Vagina (tissue), 2 donors: ENCODE data around the gene PTMA. TPM values are rescaled to one million over a fixed set of nuclear protein-coding genes. Genes with fewer than 3 reads are reported as not detected.

ENCODE experiments used
- DNase-seq, 2 donors: peaks; one replicate each; pipeline ENCODE4 v3.0.0-alpha.2; 2017; ENCODE audit errors: extremely low spot score in 2 of 2
- H3K27ac ChIP-seq: fragments of 200-600 bp; sonication (generic); one replicate; pipeline ENCODE4 v1.5.1; 2019
- H3K27me3 ChIP-seq: fragments of 200-600 bp; sonication (generic); one replicate; pipeline ENCODE4 v1.5.1; 2019
- H3K36me3 ChIP-seq, 2 donors: fragments of 200-600 bp; sonication (generic); one replicate each; pipeline ENCODE4 v1.5.1; 2017 to 2019
- H3K4me1 ChIP-seq: fragments of 200-600 bp; sonication (generic); one replicate; pipeline ENCODE4 v1.5.1; 2019
- H3K4me3 ChIP-seq, 2 donors: fragments of 200-600 bp; sonication (generic); 1 replicate in 1 of 2; 2 replicates in 1 of 2; pipeline ENCODE4 v1.5.1; 2016 to 2019
- H3K9me3 ChIP-seq: fragments of 200-600 bp; sonication (generic); one replicate; pipeline ENCODE4 v1.5.1; 2019
- POLR2A ChIP-seq, 2 donors: fragments of 450-650 bp; IDR thresholded peaks; one replicate each; pipeline ENCODE4 v1.6.1; 2017; ENCODE audit warnings: antibody characterized with exemption in 2 of 2, mild to moderate bottlenecking in 2 of 2, moderate library complexity in 2 of 2
- POLR2AphosphoS5 ChIP-seq, 2 donors: sonication (generic); formaldehyde crosslinking; IDR thresholded peaks; one replicate each; pipeline ENCODE4 v1.9.0; 2017; ENCODE audit warnings: antibody characterized with exemption in 2 of 2, mild to moderate bottlenecking in 2 of 2, low read depth in 1 of 2; ENCODE audit not compliant: insufficient read depth in 1 of 2
- intact Hi-C: fragments of 100-400 bp; cut with DNase I; formaldehyde crosslinking; loops from one replicate; pipeline ENCODE4 v1.15.1; 2023
- total RNA-seq: library from RNA; depleted of rRNA; stranded (reverse); fragments of >200 nt; gene quantifications from one replicate; pipeline ENCODE4 v1.2.3, GENCODE V29; 2016
- TF ChIP-seq, protein P1 (sequence below), 3 experiments: fragments of 450-650 bp in 2 of 3; fragments of 200-600 bp in 1 of 3; sonication (generic) in 1 of 3; IDR thresholded peaks; one replicate each; pipeline ENCODE4 v1.5.1; 2017 to 2019; ENCODE audit warnings: antibody characterized with exemption in 3 of 3, mild to moderate bottlenecking in 2 of 3, moderate library complexity in 2 of 3

Gene PTMA
- total RNA-seq, 1 donor from 2014 or later, result 536 TPM

DNA sequence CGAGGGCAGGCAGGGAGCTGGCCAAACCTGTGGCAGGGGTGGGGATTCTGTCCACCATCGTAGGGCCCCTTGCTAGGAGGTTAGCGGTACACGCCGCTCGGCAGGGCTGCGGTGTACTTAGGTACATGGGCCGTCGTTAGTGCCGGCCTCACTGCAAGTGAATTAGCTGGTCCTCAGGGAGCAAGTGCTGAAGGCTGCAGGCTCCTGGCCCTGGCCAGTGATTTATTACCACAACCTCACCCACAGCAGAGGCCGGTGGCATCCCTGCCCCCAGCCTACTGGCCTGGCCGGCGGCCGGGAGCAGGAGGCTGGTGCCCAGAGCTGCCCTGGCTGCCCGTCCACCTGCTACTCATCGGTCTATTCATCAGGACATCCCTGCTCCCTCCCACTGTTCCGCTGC, 19.6 kb upstream of the PTMA start:
- Histone ChIP-seq H3K27me3 (no peaks in the 10 kb centered on the region), H3K4me3 (no peak overlapping the region), H3K4me1 (no peaks in the 10 kb centered on the region), H3K36me3 (no peaks in the 10 kb centered on the region), H3K27ac (no peak overlapping the region), H3K9me3 (no peaks in the 10 kb centered on the region)
- intact Hi-C loops, result no loop called here
- DNase-seq, result no peak
- TF ChIP-seq POLR2A (IDR thresholded peaks at IDR 0.05) (no peak), POLR2AphosphoS5 (IDR thresholded peaks at IDR 0.05; ENCODE audit: insufficient read depth in 1 of 2, low read depth in 1 of 2) (no peak)
- TF ChIP-seq, protein P1, sequence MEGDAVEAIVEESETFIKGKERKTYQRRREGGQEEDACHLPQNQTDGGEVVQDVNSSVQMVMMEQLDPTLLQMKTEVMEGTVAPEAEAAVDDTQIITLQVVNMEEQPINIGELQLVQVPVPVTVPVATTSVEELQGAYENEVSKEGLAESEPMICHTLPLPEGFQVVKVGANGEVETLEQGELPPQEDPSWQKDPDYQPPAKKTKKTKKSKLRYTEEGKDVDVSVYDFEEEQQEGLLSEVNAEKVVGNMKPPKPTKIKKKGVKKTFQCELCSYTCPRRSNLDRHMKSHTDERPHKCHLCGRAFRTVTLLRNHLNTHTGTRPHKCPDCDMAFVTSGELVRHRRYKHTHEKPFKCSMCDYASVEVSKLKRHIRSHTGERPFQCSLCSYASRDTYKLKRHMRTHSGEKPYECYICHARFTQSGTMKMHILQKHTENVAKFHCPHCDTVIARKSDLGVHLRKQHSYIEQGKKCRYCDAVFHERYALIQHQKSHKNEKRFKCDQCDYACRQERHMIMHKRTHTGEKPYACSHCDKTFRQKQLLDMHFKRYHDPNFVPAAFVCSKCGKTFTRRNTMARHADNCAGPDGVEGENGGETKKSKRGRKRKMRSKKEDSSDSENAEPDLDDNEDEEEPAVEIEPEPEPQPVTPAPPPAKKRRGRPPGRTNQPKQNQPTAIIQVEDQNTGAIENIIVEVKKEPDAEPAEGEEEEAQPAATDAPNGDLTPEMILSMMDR (IDR thresholded peaks at IDR 0.05), result no peak

DNA sequence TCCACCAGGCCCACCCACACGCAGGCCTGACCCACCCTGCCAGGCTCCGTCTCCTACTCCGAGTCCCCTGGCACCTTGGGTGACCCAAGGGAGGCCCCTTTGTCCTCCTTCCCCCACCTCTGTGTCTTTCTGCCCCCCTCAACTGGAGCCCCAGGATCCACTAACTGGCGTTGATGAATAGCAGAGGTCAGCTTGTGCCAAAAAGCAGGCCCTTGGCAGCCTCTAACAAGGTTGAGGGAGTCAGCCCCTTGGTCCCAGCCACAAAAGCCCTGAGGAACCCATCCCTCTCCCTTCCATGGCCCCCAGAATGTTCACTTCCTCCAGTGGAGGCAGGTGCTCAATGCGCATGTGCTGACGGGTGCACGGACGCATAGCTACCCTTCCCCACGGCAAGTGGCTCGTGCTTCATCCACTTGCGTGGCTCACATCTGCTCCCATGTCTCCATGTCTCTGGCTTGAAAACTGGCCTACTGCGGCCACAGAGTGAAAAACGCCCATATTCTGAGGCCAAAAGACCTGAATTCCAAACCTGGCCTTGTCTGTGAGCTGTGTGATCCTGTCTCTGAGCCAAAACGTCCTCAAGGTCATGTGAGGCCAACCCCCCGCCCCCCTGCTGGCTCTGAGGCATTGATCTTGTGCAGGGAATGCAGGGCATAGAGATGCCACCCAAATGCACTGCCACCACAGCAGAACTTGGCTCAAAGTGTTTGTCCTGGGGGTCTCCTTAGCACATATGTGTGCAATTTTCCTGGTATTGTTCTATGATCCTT, 19.0 kb upstream of the PTMA start:
- Histone ChIP-seq H3K4me3 (no peak overlapping the region), H3K9me3 (no peaks in the 10 kb centered on the region), H3K27me3 (no peaks in the 10 kb centered on the region), H3K4me1 (no peaks in the 10 kb centered on the region), H3K36me3 (no peaks in the 10 kb centered on the region), H3K27ac (no peak overlapping the region)
- TF ChIP-seq POLR2AphosphoS5 (IDR thresholded peaks at IDR 0.05; ENCODE audit: insufficient read depth in 1 of 2, low read depth in 1 of 2) (no peak), POLR2A (IDR thresholded peaks at IDR 0.05) (no peak)
- TF ChIP-seq, protein P1 (IDR thresholded peaks at IDR 0.05), result no peak
- DNase-seq, result no peak
- intact Hi-C loops, result no loop called here

DNA sequence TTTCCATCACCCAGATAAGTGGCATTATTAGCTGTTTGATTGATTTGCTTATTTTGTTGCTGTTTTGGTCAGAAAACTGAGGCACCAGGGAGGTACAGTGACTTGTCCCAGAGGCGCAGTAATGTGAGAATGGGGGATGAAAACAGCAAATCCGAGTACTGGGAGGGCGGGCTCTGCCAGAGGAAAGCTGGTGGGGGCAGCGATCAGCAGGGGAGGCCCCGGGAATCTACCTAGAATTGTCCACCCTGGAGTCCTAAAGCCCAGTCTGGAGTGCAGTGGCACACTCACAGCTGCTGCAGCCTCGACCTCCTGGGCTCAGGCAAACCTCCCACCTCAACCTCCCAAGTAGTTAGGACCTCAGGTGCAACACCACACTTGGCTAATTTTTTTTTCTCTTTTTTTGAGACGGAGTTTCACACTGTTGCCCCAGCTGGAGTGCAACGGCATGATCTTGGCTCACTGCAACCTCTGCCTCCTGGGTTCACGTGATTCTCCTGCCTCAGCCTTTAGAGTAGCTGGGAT, 17.0 kb upstream of the PTMA start:
- TF ChIP-seq, protein P1 (IDR thresholded peaks at IDR 0.05), result no peak
- no peak for TF ChIP-seq POLR2AphosphoS5 (IDR thresholded peaks at IDR 0.05; ENCODE audit: insufficient read depth in 1 of 2, low read depth in 1 of 2)
- TF ChIP-seq POLR2A (IDR thresholded peaks at IDR 0.05), result no peak
- H3K36me3 ChIP-seq, result no peaks in the 10 kb centered on the region
- peaks cover 14% of the 10 kb centered on the region for H3K4me1 ChIP-seq
- H3K27ac ChIP-seq, result no peak overlapping the region
- H3K4me3 ChIP-seq, result no peak overlapping the region
- intact Hi-C loops, result no loop called here
- no peak for DNase-seq
- no peaks in the 10 kb centered on the region for H3K27me3 ChIP-seq
- H3K9me3 ChIP-seq, result no peaks in the 10 kb centered on the region

DNA sequence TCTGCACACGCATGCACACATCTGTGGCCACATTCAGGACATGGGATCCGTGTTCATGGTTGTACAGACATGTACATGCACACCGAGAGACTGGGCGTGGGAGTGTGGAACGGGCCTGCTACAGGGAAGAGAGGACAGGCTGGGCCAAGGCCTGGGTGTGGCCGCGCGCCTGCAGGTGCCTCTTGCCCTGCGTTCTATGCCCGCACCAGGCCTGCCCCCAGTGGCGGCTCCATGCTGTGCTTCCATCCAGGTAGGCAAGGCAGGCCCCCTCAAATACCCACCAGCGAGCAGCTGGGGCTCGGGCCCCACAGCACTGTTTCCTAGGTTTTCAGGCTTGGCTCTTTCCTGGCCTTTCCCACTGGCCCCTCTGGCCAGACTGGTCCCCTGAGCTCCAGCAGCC, 15.5 kb upstream of the PTMA start:
- H3K36me3 ChIP-seq, result no peaks in the 10 kb centered on the region
- H3K9me3 ChIP-seq, result no peaks in the 10 kb centered on the region
- H3K4me3 ChIP-seq, result no peak overlapping the region
- DNase-seq, result no peak
- H3K27ac ChIP-seq, result no peak overlapping the region
- peaks cover 18% of the 10 kb centered on the region for H3K4me1 ChIP-seq
- H3K27me3 ChIP-seq, result no peaks in the 10 kb centered on the region
- TF ChIP-seq POLR2A (IDR thresholded peaks at IDR 0.05) (no peak), POLR2AphosphoS5 (IDR thresholded peaks at IDR 0.05; ENCODE audit: insufficient read depth in 1 of 2, low read depth in 1 of 2) (no peak)
- TF ChIP-seq, protein P1 (IDR thresholded peaks at IDR 0.05), result no peak
- intact Hi-C loops, result no loop called here

DNA sequence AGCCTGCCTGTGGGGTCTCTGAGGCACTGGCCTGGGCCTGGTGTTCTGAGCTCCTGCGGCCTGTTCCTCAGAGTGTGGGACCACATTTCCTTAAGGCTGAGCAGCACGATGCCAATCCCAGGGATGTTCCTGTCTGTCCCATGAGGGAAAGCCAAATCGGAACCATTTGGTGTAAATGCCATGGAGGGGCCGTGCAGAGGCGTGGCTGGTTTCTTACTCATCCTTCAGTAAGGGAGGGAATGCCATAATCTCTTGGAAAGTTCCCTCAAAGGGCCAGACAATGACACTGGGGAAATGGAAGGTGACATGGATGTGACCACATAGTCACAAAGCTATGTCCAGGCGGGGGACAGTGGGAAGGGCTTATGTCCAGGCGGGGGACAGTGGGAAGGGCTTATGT, 14.4 kb upstream of the PTMA start:
- intact Hi-C loops, result no loop called here
- Histone ChIP-seq H3K27ac (no peak overlapping the region), H3K4me3 (no peak overlapping the region), H3K36me3 (no peaks in the 10 kb centered on the region), H3K9me3 (no peaks in the 10 kb centered on the region), H3K4me1 (peaks cover 18% of the 10 kb centered on the region), H3K27me3 (no peaks in the 10 kb centered on the region)
- DNase-seq, result no peak
- TF ChIP-seq POLR2A (IDR thresholded peaks at IDR 0.05) (no peak), POLR2AphosphoS5 (IDR thresholded peaks at IDR 0.05; ENCODE audit: insufficient read depth in 1 of 2, low read depth in 1 of 2) (no peak)
- TF ChIP-seq, protein P1 (IDR thresholded peaks at IDR 0.05), result no peak
